Spleen (tissue), 11 donors: ENCODE results near the gene C8G. TPM values are rescaled to one million over a fixed set of nuclear protein-coding genes. Genes with fewer than 3 reads are reported as not detected.

Experiments used
- DNase-seq: peaks from one replicate; pipeline ENCODE4 v3.0.0-alpha.2; 2020
- H3K27ac ChIP-seq, 8 donors: fragments of 200-600 bp; sonication (generic) in 7 of 8; 1 replicate in 4 of 8; 2 replicates in 4 of 8; pipeline versions ENCODE4 v1.5.0 to v1.8.0; 2016 to 2021; ENCODE audit warnings: inconsistent platforms in 4 of 8, mild to moderate bottlenecking in 4 of 8, moderate library complexity in 1 of 8
- H3K27me3 ChIP-seq, 7 donors: fragments of 200-600 bp; sonication (generic) in 6 of 7; replicated peaks in 1 of 7; 1 replicate in 4 of 7; 2 replicates in 3 of 7; pipeline versions ENCODE4 v1.5.0 to v1.8.0; 2016 to 2021; ENCODE audit warnings: inconsistent platforms in 3 of 7, mild to moderate bottlenecking in 1 of 7
- H3K36me3 ChIP-seq, 6 donors: fragments of 200-600 bp; sonication (generic) in 5 of 6; 1 replicate in 4 of 6; 2 replicates in 2 of 6; pipeline versions ENCODE4 v1.5.0 to v1.8.0; 2016 to 2021; ENCODE audit warnings: inconsistent platforms in 2 of 6
- H3K4me1 ChIP-seq, 6 donors: fragments of 200-600 bp; sonication (generic) in 5 of 6; 1 replicate in 3 of 6; 2 replicates in 3 of 6; pipeline versions ENCODE4 v1.5.0 to v1.8.0; 2016 to 2021; ENCODE audit warnings: inconsistent platforms in 3 of 6
- H3K4me3 ChIP-seq, 8 donors: fragments of 200-600 bp; sonication (generic) in 7 of 8; 1 replicate in 4 of 8; 2 replicates in 4 of 8; pipeline versions ENCODE4 v1.5.0 to v1.8.0; 2016 to 2021; ENCODE audit warnings: inconsistent platforms in 4 of 8, mild to moderate bottlenecking in 4 of 8, moderate library complexity in 2 of 8
- H3K9me3 ChIP-seq, 8 donors: fragments of 200-600 bp; sonication (generic) in 7 of 8; 1 replicate in 4 of 8; 2 replicates in 4 of 8; pipeline versions ENCODE4 v1.5.0 to v1.8.0; 2016 to 2021; ENCODE audit warnings: inconsistent platforms in 4 of 8
- POLR2A ChIP-seq, 3 donors: fragments of 450-650 bp; IDR thresholded peaks; one replicate each; pipeline ENCODE4 v1.5.1; 2017; ENCODE audit warnings: antibody characterized with exemption in 3 of 3, mild to moderate bottlenecking in 1 of 3
- POLR2AphosphoS5 ChIP-seq, 3 donors: sonication (generic); formaldehyde crosslinking; IDR thresholded peaks; one replicate each; pipeline ENCODE4 v1.5.1; 2017; ENCODE audit warnings: antibody characterized with exemption in 3 of 3
- WGBS, 5 donors: extraction: QIAGEN DNeasy Blood & Tissue Kit in 3 of 5; methylation state at CpG; one replicate each; pipeline versions ENCODE4 v1.1.5 to v1.1.7; 2013 to 2018; 5-methylcytosine and 5-hydroxymethylcytosine counted together
- intact Hi-C: fragments of 100-400 bp; cut with DNase I; formaldehyde crosslinking; loops from one replicate; pipeline ENCODE4 v1.15.0; 2023; ENCODE audit warnings: low total_unique reads
- polyA plus RNA-seq, 3 donors: library from polyadenylated mRNA; stranded (reverse); fragments of 200-250 nt; gene quantifications; one replicate each; pipeline ENCODE4 v1.2.1, GENCODE V29; 2013
- total RNA-seq, 7 donors: library from RNA; depleted of rRNA in 3 of 7; stranded (reverse); fragments of >200 nt in 3 of 7; fragmentation: NEBNext Ultra II Directional in 4 of 7; extraction: Animal tissue kit (Norgen Biotek cat#: 25700) in 4 of 7; gene quantifications; one replicate each; pipeline versions ENCODE4 v1.1.0 to v1.2.1, GENCODE V29; 2016 to 2021
- TF ChIP-seq, protein P1 (sequence below), 11 experiments: fragments of 200-600 bp in 7 of 11; fragments of 450-650 bp in 4 of 11; sonication (generic) in 4 of 11; IDR thresholded peaks in 8 of 11; conservative IDR thresholded peaks in 3 of 11; 1 replicate in 7 of 11; 2 replicates in 4 of 11; pipeline versions ENCODE4 v1.4.0 to v1.8.0; 2016 to 2021; ENCODE audit warnings: antibody characterized with exemption in 11 of 11, inconsistent platforms in 4 of 11, mild to moderate bottlenecking in 1 of 11
- donor health status: healthy with polysubstance abuse.
- donor health status: DM: no; HTN: no; CAD: no; lungs with moderate emphysema.
- donor health status: DM: no; HTN: no; CAD: no.
- donor health status: Bipolar disorder and iron deficiency.
- donor health status: healthy.
- donor health status: DM: no; HTN: no; CAD: no.
- donor health status: DM: yes; HTN: yes; CAD: no.

The C8G gene
- total and polyA plus RNA-seq, 10 donors: 2.3 to 7.4 (median 3.7) TPM; not detected in 1

DNA sequence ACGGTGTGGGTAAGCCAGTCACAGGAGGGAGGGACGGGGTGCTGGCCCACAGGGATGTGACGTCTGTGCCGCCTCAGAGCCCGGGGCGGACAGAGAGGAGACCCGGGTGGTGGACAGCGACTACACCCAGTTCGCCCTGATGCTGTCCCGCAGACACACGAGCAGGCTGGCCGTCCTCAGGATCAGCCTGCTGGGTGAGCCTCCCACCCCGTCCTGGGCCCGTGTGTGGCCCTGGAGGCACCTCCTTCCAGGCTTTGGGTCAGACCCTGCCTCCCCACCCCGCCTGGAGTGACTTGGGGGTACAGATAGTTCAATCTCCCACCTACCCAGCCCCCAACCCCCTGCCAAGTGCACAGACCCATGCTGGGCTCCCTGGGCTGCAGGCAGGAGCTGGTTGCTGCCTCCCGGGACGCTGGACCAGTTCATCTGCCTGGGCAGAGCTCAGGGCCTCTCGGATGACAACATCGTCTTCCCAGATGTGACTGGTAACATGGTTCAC lies 8.8 kb downstream of the C8G start:
- no peaks in the 10 kb centered on the region for H3K27me3 ChIP-seq
- intact Hi-C loops: no loop called here
- H3K27ac ChIP-seq: peak overlapping the region in 1 of 8 donors; percentile 8
- H3K4me1 ChIP-seq: peaks cover 9 to 51% (median 25%) of the 10 kb centered on the region in 6 donors
- WGBS, 5 donors: 82 to 86% (median 84%) methylated on average over 12 to 19 of the region's 19 CpGs
- H3K36me3 ChIP-seq: no peaks in the 10 kb centered on the region
- no peaks in the 10 kb centered on the region for H3K9me3 ChIP-seq
- peak; percentile 72 for DNase-seq
- TF ChIP-seq POLR2A (IDR thresholded peaks at IDR 0.05) (no peak), POLR2AphosphoS5 (IDR thresholded peaks at IDR 0.05) (no peak)
- TF ChIP-seq, protein P1, sequence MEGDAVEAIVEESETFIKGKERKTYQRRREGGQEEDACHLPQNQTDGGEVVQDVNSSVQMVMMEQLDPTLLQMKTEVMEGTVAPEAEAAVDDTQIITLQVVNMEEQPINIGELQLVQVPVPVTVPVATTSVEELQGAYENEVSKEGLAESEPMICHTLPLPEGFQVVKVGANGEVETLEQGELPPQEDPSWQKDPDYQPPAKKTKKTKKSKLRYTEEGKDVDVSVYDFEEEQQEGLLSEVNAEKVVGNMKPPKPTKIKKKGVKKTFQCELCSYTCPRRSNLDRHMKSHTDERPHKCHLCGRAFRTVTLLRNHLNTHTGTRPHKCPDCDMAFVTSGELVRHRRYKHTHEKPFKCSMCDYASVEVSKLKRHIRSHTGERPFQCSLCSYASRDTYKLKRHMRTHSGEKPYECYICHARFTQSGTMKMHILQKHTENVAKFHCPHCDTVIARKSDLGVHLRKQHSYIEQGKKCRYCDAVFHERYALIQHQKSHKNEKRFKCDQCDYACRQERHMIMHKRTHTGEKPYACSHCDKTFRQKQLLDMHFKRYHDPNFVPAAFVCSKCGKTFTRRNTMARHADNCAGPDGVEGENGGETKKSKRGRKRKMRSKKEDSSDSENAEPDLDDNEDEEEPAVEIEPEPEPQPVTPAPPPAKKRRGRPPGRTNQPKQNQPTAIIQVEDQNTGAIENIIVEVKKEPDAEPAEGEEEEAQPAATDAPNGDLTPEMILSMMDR (IDR thresholded peaks at IDR 0.05 in 8 of 11, conservative IDR thresholded peaks at IDR 0.05 in 3 of 11): no peak
- peak overlapping the region in 3 of 8 donors; percentile 17 to 45 (median 34) for H3K4me3 ChIP-seq

DNA sequence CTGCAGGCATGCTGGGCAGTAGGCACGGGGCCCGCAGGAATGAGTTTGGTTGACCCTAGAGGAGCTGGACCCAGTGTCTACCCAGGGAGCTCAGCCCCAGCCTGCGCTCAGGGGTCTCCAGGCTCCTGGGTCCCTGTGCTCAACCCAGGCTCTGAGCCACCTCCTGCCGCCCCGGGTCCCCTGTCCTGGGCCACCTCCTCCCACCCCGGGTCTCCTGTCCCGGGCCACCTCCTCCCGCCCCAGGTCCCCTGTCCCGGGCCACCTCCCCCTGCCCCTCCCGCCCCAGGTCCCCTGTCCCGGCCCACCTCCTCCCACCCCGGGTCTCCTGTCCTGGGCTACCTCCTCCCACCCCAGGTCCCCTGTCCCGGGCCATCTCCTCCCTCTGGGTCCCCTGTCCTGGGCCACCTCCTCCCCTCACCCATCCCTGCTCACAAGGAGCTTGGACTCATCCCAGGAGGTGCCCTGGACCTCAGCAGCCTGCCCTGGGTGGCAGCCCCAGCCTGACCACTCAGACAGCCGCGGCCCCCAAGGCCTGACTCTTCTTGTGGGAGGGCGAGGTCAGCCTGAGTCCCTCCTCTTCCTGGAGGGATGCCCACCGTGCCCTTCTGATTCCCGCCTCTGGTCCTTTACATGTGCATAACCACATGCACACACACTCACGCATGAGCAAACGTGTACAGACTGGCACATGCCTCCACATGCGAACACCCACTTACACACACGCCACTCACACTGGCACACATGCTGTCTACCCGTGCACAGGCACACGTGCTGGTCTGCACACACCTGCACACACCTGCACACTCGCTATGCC lies 9.4 kb downstream of the C8G start:
- no peak overlapping the region for H3K4me3 ChIP-seq
- H3K27ac ChIP-seq: no peak overlapping the region
- no peaks in the 10 kb centered on the region for H3K27me3 ChIP-seq
- no peaks in the 10 kb centered on the region for H3K9me3 ChIP-seq
- DNase-seq: peak; percentile 72
- WGBS, 5 donors: 77 to 87% (median 85%) methylated on average over 22 to 25 of the region's 25 CpGs
- TF ChIP-seq POLR2AphosphoS5 (IDR thresholded peaks at IDR 0.05) (no peak), POLR2A (IDR thresholded peaks at IDR 0.05) (no peak)
- TF ChIP-seq, protein P1 (IDR thresholded peaks at IDR 0.05 in 8 of 11, conservative IDR thresholded peaks at IDR 0.05 in 3 of 11): no peak
- intact Hi-C loops: no loop called here
- no peaks in the 10 kb centered on the region for H3K36me3 ChIP-seq
- peaks cover 5 to 51% (median 20%) of the 10 kb centered on the region in 6 donors for H3K4me1 ChIP-seq

DNA sequence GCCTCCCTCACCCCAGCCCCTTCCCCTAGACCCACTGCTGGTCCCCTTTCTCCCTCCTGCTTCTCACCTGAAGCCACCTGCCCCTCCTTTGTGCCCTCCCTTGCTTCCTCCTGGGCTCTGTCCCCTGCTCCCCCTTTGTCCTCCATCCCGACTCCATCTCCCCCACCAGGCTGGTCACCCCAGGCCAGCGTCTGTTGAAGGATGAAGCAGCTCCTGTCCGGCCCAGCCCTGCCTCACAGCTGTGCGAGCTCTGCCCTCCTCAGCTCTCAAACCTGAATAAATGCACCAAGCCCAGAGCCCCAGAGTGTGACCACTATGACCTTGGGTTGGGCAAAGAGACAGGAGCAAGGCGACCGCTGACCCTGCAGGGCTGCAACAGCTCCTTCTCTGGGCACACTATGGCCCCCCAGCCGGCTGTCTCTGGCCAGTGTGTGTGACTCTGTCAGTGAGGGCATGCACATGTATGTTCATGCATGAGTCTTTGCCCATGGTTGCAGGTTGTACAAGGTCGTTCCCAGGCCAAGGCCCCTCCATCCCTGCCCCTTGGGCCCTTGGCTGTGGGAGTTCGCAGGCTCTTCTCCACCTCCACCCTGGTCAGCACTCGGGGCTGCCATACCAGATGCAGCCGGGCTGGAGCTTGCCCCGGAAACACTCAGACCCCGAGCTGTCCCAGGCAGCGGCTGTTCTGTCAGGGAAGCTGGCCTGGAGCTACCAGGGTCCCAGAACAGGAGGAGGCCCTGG lies 10.3 kb downstream of the C8G start:
- Histone ChIP-seq H3K4me1 (peaks cover 3 to 48% (median 18%) of the 10 kb centered on the region in 6 donors), H3K9me3 (no peaks in the 10 kb centered on the region), H3K27me3 (no peaks in the 10 kb centered on the region), H3K36me3 (no peaks in the 10 kb centered on the region), H3K27ac (no peak overlapping the region), H3K4me3 (no peak overlapping the region)
- 85 to 91% (median 88%) methylated on average over 7 to 14 of the region's 14 CpGs for WGBS, 5 donors
- intact Hi-C loops: no loop called here
- TF ChIP-seq POLR2AphosphoS5 (IDR thresholded peaks at IDR 0.05): no peak
- TF ChIP-seq POLR2A (IDR thresholded peaks at IDR 0.05): no peak
- TF ChIP-seq, protein P1 (IDR thresholded peaks at IDR 0.05 in 8 of 11, conservative IDR thresholded peaks at IDR 0.05 in 3 of 11): no peak
- peak; percentile 63 for DNase-seq

DNA sequence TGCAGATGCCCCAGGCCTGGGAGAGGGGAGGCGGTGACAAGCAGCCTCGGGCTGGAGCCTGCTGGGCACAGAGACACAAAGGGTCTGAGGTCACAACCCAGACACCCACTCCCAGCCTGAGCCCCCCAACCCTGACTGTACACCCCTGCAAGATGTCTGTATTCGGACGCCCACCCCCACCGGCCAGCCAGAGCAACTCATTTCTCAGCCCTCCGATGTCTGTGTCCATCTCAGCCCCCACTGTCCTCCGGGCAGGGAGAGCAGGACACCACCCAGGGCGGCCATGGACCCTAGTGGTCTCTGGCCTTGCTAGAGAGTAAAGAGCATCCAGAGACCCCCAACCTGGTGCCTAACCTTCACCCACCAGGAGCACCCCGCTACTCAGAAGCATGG lies 10.9 kb downstream of the C8G start:
- intact Hi-C loops: no loop called here
- 85 to 95% (median 90%) methylated on average over 7 to 9 of the region's 9 CpGs for WGBS, 5 donors
- TF ChIP-seq, protein P1 (IDR thresholded peaks at IDR 0.05 in 8 of 11, conservative IDR thresholded peaks at IDR 0.05 in 3 of 11): no peak
- TF ChIP-seq POLR2A (IDR thresholded peaks at IDR 0.05) (no peak), POLR2AphosphoS5 (IDR thresholded peaks at IDR 0.05) (no peak)

More for the DNA sequence above, 10.9 kb downstream of the C8G start:
- no peak for DNase-seq
- Histone ChIP-seq H3K4me3 (no peak overlapping the region), H3K27me3 (no peaks in the 10 kb centered on the region), H3K27ac (no peak overlapping the region), H3K36me3 (no peaks in the 10 kb centered on the region), H3K9me3 (no peaks in the 10 kb centered on the region), H3K4me1 (peaks cover 0 to 46% (median 17%) of the 10 kb centered on the region in 6 donors)
